Measurements from ENCODE around the gene VCAM1.

DNA sequence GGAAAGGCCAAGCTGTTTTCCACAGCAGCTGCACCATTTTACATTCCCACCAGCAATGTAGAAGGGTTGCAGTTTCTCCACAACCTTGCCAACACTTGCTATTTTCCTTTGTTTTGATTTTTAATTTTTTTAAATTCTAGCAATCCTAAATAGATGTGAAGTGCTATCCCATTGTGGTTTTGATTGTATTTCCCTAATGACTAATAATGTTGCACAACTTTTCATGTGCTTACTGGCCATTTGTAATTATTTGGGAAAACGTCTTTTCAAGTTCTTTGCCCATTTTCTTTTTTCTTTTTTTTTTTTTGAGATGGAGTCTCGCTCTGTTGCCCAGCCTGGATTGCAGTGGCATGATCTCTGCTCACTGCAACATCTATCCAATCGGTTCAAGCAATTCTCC is 53.9 kb downstream of the VCAM1 start:
- TF ChIP-seq EZH2 (optimal IDR thresholded peaks at IDR 0.05; ENCODE audit: low read depth, low read length) (no peak), EZH2phosphoT487 (IDR thresholded peaks at IDR 0.05; ENCODE audit: low read length) (no peak)
- TF ChIP-seq, protein P1, sequence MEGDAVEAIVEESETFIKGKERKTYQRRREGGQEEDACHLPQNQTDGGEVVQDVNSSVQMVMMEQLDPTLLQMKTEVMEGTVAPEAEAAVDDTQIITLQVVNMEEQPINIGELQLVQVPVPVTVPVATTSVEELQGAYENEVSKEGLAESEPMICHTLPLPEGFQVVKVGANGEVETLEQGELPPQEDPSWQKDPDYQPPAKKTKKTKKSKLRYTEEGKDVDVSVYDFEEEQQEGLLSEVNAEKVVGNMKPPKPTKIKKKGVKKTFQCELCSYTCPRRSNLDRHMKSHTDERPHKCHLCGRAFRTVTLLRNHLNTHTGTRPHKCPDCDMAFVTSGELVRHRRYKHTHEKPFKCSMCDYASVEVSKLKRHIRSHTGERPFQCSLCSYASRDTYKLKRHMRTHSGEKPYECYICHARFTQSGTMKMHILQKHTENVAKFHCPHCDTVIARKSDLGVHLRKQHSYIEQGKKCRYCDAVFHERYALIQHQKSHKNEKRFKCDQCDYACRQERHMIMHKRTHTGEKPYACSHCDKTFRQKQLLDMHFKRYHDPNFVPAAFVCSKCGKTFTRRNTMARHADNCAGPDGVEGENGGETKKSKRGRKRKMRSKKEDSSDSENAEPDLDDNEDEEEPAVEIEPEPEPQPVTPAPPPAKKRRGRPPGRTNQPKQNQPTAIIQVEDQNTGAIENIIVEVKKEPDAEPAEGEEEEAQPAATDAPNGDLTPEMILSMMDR (IDR thresholded peaks at IDR 0.05; ENCODE audit: low read length) = no peak

Data from MM.1S (cell line).